Fibroblast of lung (primary cell): Measurements from ENCODE around the gene DKK3. TPM values are rescaled to one million over a fixed set of nuclear protein-coding genes. Genes with fewer than 3 reads are reported as not detected.

Source experiments
- DNase-seq, 2 donors: peaks; one replicate each; pipeline versions ENCODE4 v3.0.0 to v3.0.0-alpha.2; 2010; ENCODE audit warnings: low read depth in 2 of 2
- H2AFZ ChIP-seq: 2 replicates; pipeline ENCODE4 v1.5.1; 2012; ENCODE audit warnings: low read length, control low read depth, inconsistent platforms
- H3K27ac ChIP-seq: 2 replicates; pipeline ENCODE4 v1.5.1; 2011; ENCODE audit warnings: low read length, control low read depth; ENCODE audit not compliant: insufficient read depth
- H3K27me3 ChIP-seq: 2 replicates; pipeline ENCODE4 v1.5.1; 2011; ENCODE audit warnings: mild to moderate bottlenecking, low read length; ENCODE audit not compliant: control insufficient read depth, insufficient read depth
- H3K36me3 ChIP-seq: 2 replicates; pipeline ENCODE4 v1.5.1; 2011; ENCODE audit warnings: low read length; ENCODE audit not compliant: control insufficient read depth, insufficient read depth
- H3K4me1 ChIP-seq: 2 replicates; pipeline ENCODE4 v1.5.1; 2011; ENCODE audit warnings: low read length; ENCODE audit not compliant: control insufficient read depth, insufficient read depth; ENCODE audit errors: extremely low read depth
- H3K4me2 ChIP-seq: 2 replicates; pipeline ENCODE4 v1.5.1; 2011; ENCODE audit warnings: low read length, control low read depth; ENCODE audit not compliant: insufficient read depth; ENCODE audit errors: extremely low read depth
- H3K4me3 ChIP-seq, 4 experiments: fragments of 200-600 bp in 1 of 4; sonication (generic) in 1 of 4; replicated peaks in 1 of 4; 2 replicates each; pipeline ENCODE4 v1.5.1; 2011 to 2016; ENCODE audit warnings: low read length in 4 of 4, low read depth in 3 of 4, mild to moderate bottlenecking in 3 of 4, control low read depth in 2 of 4, inconsistent platforms in 1 of 4, mixed read lengths in 1 of 4; ENCODE audit not compliant: insufficient read depth in 1 of 4; ENCODE audit errors: control extremely low read depth in 1 of 4
- H3K79me2 ChIP-seq: 2 replicates; pipeline ENCODE4 v1.5.1; 2012; ENCODE audit warnings: mild to moderate bottlenecking, low read length, inconsistent platforms; ENCODE audit not compliant: control insufficient read depth, insufficient read depth
- H3K9ac ChIP-seq: 2 replicates; pipeline ENCODE4 v1.5.1; 2011; ENCODE audit warnings: mild to moderate bottlenecking, low read length, control low read depth; ENCODE audit not compliant: insufficient read depth
- H3K9me3 ChIP-seq: 2 replicates; pipeline ENCODE4 v1.5.1; 2012; ENCODE audit warnings: low read depth, low read length; ENCODE audit not compliant: control insufficient read depth, insufficient read depth
- H4K20me1 ChIP-seq: 2 replicates; pipeline ENCODE4 v1.5.1; 2011; ENCODE audit warnings: low read length; ENCODE audit not compliant: control insufficient read depth, insufficient read depth; ENCODE audit errors: extremely low read depth
- EZH2 ChIP-seq: IDR thresholded peaks from 2 replicates; pipeline ENCODE4 v1.5.1; 2012; ENCODE audit warnings: low read length, control low read depth, mild to moderate bottlenecking; ENCODE audit errors: missing control alignments
- polyA plus RNA-seq, 2 donors: library from polyadenylated mRNA; depleted of rRNA in 1 of 2; stranded (reverse) in 1 of 2; unstranded in 1 of 2; fragments of >200 nt; gene quantifications; 2 replicates each; pipeline ENCODE4 v1.2.1, GENCODE V29; 2011 to 2012; ENCODE audit warnings: missing spikeins in 1 of 2
- total RNA-seq: library from RNA; depleted of rRNA; stranded (reverse); fragments of >200 nt; gene quantifications from 2 replicates; pipeline ENCODE4 v1.2.1, GENCODE V29; 2014
- TF ChIP-seq, protein P1 (sequence below), 2 donors: IDR thresholded peaks in 1 of 2; conservative IDR thresholded peaks in 1 of 2; 1 replicate in 1 of 2; 2 replicates in 1 of 2; pipeline ENCODE4 v1.5.1; 2011 to 2012; ENCODE audit warnings: low read length in 2 of 2, control low read depth in 1 of 2, inconsistent platforms in 1 of 2, low read depth in 1 of 2, mild to moderate bottlenecking in 1 of 2

DKK3 gene
- total and polyA plus RNA-seq, 2 donors (not counting 1 experiment from before 2014, with no cell fraction given): 1,064 to 1,566 TPM

DNA sequence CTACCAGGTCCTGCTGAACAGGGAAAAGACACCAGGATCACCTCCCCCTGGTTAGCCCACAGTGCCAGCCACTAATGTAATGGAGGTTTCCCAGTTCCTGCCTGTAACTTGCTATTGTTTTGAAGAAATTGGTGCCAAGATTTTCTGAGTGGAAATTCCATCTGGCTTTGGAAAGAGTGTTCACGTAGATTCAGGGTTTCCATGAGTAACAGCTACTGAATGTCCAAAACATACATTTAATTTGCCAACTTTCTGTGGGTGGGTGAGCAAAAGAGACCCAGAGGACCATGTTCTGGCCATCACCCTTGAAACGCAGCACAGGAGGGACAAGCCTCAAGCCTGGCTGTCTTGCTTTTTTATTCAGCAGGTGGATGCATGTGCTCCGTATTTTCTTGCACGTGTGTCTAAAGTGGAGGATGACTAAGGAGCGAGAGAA, 8.8 kb upstream of the DKK3 start:
- Histone ChIP-seq H4K20me1 (no peaks in the 10 kb centered on the region), H3K79me2 (no peaks in the 10 kb centered on the region), H3K27ac (no peak overlapping the region), H3K9me3 (no peaks in the 10 kb centered on the region), H3K4me1 (no peaks in the 10 kb centered on the region), H3K27me3 (no peaks in the 10 kb centered on the region), H3K4me3 (no peak overlapping the region), H2AFZ (no peak overlapping the region), H3K9ac (no peak overlapping the region), H3K4me2 (peak overlapping the region; percentile 9), H3K36me3 (no peaks in the 10 kb centered on the region)
- DNase-seq: peak; percentile 66 to 94
- TF ChIP-seq EZH2: no peak
- TF ChIP-seq, protein P1, sequence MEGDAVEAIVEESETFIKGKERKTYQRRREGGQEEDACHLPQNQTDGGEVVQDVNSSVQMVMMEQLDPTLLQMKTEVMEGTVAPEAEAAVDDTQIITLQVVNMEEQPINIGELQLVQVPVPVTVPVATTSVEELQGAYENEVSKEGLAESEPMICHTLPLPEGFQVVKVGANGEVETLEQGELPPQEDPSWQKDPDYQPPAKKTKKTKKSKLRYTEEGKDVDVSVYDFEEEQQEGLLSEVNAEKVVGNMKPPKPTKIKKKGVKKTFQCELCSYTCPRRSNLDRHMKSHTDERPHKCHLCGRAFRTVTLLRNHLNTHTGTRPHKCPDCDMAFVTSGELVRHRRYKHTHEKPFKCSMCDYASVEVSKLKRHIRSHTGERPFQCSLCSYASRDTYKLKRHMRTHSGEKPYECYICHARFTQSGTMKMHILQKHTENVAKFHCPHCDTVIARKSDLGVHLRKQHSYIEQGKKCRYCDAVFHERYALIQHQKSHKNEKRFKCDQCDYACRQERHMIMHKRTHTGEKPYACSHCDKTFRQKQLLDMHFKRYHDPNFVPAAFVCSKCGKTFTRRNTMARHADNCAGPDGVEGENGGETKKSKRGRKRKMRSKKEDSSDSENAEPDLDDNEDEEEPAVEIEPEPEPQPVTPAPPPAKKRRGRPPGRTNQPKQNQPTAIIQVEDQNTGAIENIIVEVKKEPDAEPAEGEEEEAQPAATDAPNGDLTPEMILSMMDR (conservative IDR thresholded peaks at IDR 0.05 in 1 of 2, IDR thresholded peaks at IDR 0.05 in 1 of 2; ENCODE audit: low read depth in 1 of 2, low read length in 2 of 2): no peak

DNA sequence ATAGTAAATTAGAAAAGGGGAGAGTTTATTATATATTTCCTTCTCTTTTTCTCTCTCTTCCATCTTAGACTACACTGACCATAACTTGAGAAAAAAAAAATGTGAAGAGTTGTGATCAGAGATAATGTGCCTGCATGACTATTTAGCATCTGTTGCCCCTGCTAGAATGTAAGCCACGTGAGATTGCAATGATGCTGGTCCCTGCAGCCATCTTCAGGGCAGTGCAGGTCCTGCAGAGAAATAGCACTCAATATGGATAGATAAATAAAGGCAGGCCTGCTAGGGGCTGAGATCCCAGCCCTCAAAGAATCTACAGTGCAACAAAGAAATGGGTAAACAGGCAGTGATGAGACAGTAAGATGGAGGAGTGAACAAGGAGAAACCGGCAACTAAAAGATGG, 7.8 kb upstream of the DKK3 start:
- Histone ChIP-seq H3K4me2 (no peak overlapping the region), H3K27me3 (no peaks in the 10 kb centered on the region), H2AFZ (no peak overlapping the region), H3K36me3 (no peaks in the 10 kb centered on the region), H3K27ac (no peak overlapping the region), H4K20me1 (no peaks in the 10 kb centered on the region), H3K4me1 (no peaks in the 10 kb centered on the region), H3K4me3 (no peak overlapping the region), H3K9me3 (no peaks in the 10 kb centered on the region), H3K79me2 (no peaks in the 10 kb centered on the region), H3K9ac (no peak overlapping the region)
- TF ChIP-seq, protein P1 (conservative IDR thresholded peaks at IDR 0.05 in 1 of 2, IDR thresholded peaks at IDR 0.05 in 1 of 2; ENCODE audit: low read depth in 1 of 2, low read length in 2 of 2): peak in 1 of 2 donors; percentile 19
- no peak for TF ChIP-seq EZH2
- no peak for DNase-seq

DNA sequence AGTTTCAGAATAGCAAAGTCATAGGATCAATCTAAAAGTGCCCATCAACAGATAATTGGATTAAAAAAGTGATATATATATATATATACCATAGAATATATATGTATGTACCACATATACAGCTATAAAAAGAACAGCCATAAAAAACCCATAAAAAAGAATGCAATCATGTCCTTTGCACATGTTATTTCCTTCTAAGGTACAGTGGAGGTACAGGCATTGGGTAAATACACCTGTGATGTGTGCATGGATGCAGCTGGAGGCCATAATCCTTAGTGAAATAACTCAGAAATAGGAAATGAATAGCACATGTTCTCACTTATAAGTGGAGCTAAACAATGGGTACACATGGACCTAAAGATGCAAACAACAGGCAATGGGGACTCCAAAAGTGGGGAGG, 7.1 kb upstream of the DKK3 start:
- Histone ChIP-seq H2AFZ (no peak overlapping the region), H4K20me1 (no peaks in the 10 kb centered on the region), H3K27ac (no peak overlapping the region), H3K9ac (no peak overlapping the region), H3K4me3 (no peak overlapping the region), H3K79me2 (no peaks in the 10 kb centered on the region), H3K4me1 (no peaks in the 10 kb centered on the region), H3K4me2 (no peak overlapping the region), H3K9me3 (no peaks in the 10 kb centered on the region), H3K27me3 (no peaks in the 10 kb centered on the region), H3K36me3 (no peaks in the 10 kb centered on the region)
- TF ChIP-seq EZH2: no peak
- TF ChIP-seq, protein P1 (conservative IDR thresholded peaks at IDR 0.05 in 1 of 2, IDR thresholded peaks at IDR 0.05 in 1 of 2; ENCODE audit: low read depth in 1 of 2, low read length in 2 of 2): no peak
- no peak for DNase-seq
